ENCODE data around the gene CARHSP1.
"Not testable (repeated sequence)": the region's sequence is repeated elsewhere in the genome, so short reads cannot be mapped to it uniquely, and the experiment has no call there.

Gene CARHSP1

DNA sequence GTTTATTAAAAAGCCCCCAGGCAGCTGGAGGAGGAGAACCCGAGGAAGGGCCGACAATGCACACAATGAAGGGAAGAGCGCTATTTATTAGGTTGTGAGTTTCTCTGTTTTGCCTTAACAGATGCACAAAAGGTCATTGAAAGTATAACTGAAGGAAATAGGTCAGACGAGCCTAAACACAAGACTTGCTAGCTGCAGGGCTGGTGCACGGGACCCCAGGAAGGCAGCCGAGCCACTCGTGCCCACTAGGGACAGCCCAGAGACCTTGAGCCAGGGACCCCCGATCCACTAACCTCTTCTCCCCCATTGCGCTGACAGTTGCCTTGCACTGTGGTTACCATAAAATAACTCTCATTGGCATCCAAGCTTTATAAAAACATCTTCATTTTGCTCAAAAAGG, 24.6 kb upstream of the CARHSP1 start:
- DNase-seq (ENCODE audit: low read depth, low spot score): no peak

DNA sequence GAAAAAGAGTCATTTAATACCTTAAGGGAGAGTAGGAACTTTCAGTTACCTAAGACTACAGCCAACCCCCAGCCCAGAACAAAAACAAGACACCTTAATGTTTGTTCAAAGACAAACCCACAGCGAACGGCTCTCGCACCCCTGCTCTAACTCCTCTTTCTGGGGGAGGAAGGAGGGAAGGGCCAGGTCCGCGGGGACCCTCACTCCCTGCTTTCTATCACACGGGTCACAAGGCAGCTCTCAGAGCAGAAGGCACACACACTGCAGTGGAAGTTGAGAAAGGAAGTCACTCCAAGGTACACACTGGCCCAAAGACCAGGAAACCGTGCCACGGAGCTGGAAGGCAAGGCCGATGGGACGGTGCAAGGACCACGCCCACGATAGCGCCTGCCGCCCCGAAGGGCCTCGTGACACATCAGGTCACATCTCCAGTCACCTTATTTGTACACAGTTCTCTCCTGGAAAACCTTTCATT, 23.3 kb upstream of the CARHSP1 start:
- DNase-seq (ENCODE audit: low read depth, low spot score): no peak

DNA sequence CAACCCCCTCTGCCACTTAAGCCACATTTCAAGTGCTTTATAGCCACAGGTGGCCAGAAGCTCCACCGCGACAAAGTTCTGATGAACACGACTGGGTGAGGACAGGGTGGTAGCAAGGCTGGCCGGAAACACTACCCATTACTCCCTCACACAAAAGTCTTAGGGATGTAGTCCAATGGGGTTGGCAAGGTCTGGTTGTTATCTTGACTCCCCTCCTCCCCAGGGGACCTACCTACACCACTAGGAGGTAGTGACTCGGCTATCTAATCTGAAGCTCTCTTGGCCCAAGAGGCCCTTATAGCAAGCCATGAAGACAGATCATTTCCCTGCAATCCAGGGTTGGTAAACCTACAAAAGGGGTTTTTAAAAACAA, 21.7 kb upstream of the CARHSP1 start:
- DNase-seq (ENCODE audit: low read depth, low spot score): no peak

DNA sequence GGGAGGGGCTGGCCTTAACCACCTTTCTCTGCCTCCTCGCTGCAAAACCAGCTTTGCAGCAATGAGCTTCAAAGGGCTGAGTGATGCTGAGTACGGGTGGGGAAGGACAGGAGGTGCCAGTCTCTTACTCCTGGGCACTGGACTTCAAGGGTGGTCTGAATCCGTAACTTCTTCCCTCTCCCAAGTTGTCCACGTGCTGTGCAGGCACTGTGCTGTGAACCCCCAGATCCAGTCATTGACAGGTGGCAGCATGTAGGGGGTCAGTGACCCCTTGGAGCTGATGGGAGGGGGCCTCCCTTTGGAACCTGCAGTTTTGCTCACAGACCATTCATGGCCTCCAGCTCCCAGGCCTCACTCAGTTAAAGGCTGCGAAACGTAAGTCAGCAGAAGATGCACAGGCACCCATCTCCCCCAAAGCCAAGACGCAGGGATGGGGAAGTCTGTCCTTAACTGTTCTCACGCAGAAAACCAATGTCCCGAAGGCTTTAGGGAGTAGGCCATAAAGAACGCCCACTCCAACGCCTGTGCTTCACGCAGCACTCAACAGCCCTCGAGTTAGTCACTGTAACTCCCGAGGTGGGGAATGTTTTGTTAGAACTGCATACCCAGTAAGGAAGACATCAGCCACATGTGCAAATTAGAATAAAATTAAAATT, 21.2 kb upstream of the CARHSP1 start:
- DNase-seq (ENCODE audit: low read depth, low spot score): no peak

DNA sequence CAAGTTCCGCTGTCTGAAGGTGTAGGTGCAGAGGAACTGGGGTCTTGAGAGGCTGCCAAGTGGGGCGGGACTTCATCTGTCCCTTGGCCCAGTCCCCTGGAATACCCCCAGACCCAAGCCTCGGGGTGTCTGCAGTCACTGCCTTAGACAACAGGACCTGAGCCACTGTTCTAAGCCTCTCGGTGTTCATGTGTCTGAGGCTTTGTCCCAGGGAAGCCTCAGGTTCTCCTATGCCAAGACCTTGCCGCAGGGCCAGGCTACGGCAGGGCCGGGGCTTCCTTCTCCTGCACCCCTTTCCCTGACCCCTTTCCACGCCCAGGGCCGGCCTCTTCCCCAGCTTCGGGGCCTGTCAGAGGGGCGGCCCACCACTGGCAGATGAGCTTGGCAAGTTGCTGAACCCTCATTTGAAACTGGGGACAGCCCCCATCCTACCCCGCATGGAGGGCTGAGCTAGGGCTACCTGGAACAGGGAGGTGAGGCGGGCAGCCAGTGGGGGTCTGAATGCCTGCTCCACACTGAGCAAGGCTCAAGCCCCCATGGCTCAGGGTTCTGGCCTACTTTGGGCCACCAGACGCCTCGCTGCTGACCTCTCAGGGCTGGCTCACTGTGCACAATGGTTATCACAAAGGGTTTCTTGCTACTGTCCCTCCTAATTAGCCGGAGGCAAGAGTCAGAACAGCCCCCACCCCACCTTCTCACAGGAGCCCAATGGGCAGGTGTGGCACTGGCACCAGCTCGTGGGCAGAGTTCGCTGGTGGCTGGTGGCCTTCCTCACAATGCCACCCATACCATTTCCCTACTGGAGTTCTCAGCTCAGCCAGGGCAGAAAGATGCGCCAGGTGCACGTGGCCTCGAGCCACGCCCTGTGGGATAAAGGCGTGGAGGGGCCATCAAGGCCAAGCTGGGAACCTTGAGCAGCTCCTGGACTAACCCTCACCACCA, 20.4 kb upstream of the CARHSP1 start:
- no peak for DNase-seq (ENCODE audit: low read depth, low spot score)

DNA sequence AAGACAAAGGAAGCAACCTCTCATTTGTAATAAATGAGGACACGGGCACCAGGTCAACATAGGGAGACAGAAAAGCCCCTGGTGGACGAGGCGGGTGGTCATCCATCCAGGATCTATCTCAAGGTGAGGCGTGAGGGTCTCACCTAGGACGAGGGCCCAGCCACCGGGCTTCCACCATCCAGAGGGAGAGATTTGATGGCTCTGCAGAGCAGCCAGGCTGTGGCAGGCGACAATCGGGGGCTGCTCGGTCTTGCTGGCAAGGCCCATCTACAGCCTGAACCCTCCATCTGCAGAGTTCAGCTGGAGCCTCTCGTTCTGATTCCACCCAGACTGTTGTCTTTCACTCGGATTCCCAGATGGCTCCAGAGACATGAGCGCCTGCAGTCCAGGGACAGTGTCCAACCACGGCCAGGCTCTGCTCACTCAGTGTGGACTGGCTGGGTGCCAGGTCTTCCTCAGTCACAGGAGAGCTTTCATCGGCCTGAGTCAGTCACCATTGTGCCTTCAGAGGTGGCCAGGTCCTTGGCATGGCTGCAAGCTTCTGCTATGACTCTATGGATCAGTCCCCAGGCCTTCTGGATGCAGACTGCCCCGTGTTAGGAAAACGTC, 19.2 kb upstream of the CARHSP1 start:
- no peak for DNase-seq (ENCODE audit: low read depth, low spot score)

DNA sequence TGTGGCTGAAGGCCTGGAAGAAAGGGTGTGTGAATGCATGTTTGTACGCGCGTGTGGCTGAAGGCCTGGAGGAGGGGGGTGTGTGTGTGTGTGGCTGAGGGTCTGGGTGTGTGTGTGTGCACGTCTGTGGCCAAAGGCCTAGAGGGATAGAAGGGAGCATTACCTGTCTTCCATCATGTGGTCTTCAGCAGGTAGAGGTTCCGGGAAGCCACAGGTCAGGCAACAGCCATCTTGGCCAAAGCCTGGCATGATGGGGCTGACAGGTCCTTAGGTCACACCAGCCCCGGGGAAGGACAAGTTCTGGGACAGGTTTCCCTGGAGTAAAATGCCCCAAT, 18.6 kb upstream of the CARHSP1 start:
- DNase-seq (ENCODE audit: low read depth, low spot score): no peak

DNA sequence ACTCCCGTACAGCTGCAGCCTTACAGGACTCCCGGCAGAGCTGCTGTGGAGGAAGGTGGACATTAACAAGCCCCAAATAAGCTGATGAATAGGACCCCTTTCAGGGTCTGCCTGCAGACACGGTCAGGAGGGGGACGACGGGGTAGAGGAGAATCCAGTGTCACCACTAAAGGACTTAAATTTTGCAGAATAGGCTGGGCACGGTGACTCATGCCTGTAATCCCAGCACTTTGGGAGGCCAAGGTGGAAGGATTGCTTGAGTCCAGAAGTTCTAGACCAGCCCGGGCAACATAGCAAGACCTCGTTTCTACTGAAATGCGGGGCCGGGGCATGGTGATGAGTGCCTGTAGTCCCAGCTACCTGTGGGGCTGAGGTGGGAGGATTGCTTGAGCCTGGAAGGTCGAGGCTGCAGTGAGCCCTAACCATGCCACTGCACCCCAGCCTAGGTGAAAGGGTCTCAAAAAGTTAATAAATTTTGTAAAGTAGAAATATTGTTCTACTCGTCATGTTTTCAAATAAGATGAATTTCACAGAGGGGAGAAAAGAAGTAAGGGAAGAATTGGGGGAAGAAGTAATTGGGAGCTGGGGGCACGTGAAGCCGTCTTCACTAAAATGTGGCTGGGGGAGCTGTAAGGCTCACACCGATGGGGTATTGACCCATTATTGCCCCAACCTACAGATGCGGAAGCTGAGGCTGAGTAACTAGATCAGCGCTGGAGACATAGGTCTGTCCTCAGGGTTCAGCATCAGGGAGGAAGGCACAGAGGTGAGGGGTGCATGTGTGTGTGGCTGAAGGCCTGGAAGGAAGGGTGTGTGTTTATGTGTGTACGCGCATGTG, 18.0 kb upstream of the CARHSP1 start:
- no peak for DNase-seq (ENCODE audit: low read depth, low spot score)

DNA sequence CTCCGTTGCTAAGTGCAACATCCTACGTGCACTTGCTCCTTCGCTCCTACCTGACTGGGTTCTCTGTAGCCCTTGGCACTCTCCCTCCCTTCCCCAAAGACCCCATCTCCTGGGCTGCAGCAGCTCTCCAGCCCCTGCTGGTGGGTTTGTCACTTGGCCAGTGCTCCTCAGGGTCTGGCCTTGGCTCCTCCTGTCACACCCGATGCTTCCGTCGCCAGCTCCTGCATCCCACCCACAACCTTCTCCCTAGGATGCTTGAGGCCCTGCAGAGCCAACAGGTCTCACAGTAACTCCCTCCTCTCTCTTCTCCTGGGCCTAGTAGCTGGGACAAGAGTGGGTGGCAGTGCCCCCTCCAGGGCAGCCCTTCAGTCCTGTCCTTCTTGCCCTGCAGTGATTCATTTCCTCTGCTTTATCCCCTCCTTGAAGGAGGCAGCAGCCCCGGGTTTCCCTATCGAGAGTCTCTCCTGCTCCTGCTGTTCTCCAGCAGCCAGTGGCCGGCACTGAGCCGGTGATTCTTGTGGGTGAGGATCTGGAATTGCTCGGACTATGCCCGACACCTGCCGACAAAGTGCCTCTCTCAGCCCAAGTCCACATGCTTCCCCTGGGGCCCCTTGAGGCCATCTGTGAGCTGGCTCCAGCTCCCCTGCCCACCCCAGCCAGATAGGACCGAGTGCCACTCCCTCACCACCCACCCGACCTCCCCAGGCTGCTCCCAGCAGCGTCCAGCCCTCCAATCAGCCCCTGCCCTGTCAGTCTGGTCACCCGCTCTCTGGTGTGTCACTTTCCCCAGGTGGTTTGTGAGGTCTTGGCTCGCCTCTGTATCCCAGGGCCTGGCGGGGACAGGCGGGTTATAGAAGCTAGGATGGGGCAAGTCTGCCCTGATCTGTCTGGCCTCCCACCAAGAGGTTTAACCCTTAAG, 17.1 kb upstream of the CARHSP1 start:
- DNase-seq (ENCODE audit: low read depth, low spot score): no peak

DNA sequence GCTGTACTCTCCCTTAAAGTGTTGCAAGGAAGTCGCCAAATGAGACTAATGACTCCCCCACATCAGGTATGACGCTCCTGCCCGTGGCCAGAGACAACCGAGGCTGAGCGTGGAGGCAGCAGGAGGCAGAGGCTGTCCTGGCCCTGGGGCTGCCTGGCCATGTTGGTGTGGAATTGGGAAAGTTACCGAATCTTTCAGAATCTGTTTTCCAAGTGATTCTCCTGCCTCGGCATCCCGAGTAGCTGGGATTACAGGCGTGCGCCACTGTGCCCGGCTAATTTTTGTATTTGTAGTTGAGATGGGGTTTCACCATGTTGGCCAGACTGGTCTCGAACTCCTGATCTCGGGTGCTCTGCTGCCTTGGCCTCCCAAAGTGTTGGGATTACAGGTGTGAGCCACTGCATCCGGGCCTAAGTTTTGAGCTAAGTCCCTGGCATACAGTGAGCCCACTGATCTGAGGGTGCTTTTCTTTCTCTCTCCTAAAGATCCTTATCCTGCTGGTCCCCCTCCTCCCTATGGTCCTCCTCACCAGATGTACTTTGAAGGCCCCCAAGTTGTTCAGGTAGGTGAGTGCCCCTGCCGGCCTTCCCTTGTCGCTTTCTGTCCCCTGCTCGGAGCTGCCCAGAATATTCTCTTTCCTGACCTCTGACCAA, 14.0 kb upstream of the CARHSP1 start:
- DNase-seq (ENCODE audit: low read depth, low spot score): no peak

DNA sequence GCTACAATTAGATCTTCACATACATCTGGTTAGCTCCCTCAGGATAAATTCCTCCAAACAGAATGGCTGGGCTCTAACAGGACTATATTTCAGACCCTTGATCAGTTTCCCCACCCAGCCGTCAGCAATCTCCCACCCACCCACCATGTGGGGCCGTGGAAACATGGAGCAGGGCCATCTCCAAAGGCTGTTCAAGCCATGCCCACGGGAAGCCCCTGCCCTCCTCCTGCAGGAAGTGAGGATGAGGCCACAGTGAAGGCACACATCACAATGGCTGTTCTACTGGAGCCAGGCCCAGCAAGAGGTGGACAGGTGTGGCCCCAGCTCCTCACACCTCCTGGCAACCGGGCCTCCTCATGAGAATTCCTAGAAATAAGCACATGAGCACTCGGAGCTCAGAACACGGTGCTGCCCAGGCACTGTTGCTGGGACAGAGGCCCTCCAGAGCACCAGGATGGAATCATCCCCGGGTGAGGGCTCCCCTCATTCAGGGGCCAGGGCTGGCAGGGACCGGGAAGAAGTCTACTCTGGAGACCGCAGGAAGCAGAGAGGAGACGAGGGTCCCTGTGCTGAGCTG, 13.3 kb upstream of the CARHSP1 start, which contains the start of gene LITAFD:
LITAFD (plus strand) TSS at position 311 of the 577 bp plus-strand sequence. CDS start 2,005 bp downstream, outside the sequence.
- no peak for DNase-seq (ENCODE audit: low read depth, low spot score)

DNA sequence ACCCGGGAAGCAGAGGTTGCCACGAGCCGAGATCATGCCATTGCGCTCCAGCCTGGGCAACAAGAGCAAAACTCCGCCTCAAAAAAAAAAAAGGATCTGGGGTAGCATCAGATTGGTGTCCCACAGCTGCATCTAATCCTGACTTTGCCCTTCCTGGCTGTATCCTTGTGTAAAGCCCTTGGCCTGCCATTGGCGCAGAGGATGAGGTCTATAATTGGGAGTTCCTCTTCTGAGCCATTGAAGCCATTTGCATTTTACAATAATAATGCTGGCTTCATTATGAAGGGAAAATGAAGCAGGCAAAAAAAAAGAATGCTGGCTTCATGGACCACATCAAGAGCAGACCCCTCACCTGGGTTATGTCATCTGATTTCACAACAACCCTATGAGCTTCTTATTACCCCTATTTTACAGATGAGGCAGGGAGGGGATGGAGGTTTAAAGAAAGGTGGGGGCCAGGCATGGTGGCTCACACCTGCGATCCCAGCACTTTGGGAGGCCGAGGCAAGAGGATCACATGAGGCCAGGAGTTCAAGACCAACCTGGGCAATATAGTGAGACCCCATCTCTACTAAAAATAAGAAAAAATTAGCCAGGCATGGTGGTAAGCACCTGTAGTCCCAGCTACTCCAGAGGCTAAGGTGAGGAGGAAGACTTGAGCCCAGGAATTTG, 12.2 kb upstream of the CARHSP1 start:
- DNase-seq (ENCODE audit: low read depth, low spot score): no peak

DNA sequence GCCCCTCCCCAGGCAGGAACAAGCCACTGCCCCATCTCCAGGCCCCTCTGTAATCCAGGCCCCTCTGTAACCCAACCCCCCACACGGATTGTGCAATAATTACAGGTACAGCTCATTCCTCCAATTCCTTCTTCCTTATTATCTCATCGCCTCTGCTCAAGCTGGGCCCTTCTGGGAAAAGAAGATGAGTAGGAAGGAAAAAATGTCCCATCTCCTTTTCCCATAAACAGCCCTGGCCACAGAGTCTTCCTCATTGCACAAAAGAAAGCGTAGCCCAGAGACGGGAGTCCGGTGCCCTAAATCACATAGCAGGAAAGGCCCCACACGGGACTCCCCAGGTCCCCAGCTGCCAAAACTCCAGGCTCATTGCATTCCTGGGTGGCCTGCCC, 9.7 kb upstream of the CARHSP1 start:
- peak; percentile 69 for DNase-seq (ENCODE audit: low read depth, low spot score)

DNA sequence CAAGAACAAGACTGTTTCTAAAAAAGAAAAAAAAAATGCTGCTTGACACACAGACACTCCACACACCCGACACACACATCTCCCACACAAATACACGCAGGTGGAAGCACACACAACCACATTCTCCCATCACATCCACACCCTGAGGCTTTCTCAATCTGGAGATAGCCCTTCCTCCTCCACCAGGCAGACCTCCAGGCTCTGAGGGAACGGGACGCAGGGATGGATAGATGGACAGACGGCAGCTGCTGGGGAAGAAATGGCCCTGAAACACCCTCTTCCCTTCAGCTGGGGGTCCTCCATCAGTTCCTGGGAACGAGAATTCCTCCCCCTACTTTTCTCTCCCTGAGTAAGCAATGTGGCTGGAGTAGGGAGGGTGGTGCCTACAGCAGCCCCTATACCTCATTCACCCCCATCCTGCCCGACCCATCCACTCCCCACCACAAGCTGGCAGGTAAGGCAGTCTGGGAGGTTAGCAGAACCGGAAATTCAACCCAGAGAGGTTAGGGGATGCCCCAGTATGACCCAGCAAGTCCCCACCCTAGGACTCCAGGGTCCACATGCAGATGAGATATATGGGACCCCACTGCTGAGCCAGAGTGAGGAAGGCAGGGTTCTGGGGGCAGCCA, 9.2 kb upstream of the CARHSP1 start:
- no peak for DNase-seq (ENCODE audit: low read depth, low spot score)

DNA sequence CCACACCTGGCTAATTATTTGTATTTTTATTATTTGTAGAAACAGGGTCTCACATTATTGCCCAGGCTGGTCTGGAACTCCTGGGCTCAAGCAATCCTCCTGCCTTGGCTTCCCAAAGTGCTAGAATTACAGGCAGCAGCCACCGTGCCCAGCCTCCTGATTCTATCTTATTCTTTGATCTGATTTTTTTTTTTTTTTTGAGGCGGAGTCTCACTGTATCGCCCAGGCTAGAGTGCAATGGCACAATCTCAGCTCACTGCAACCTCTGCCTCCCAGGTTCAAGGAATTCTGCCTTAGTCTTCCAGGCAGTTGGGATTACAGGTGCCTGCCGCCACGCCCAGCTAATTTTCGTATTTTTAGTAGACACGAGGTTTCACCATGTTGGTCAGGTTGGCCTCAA, 6.5 kb upstream of the CARHSP1 start:
- DNase-seq (ENCODE audit: low read depth, low spot score): not testable (repeated sequence)

DNA sequence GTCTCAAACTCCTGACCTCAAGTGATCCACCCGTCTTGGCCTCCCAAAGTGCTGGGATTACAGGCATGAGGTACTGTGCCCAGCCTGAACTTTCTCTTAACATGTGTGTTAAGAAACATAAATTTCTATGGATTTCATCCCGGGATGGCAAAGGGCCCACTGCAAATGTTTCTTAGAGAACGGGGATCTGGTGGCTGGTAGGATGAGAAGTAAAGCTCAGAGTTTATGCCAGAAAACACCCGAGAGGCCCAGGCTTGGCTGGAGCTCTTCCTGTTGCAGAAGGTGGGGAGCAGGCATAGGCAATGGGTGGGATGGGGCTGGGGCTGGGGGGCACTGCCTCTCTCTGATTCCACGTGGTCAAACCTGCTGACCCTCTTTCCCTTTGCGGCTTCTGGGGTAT, 5.6 kb upstream of the CARHSP1 start:
- DNase-seq (ENCODE audit: low read depth, low spot score): no peak

DNA sequence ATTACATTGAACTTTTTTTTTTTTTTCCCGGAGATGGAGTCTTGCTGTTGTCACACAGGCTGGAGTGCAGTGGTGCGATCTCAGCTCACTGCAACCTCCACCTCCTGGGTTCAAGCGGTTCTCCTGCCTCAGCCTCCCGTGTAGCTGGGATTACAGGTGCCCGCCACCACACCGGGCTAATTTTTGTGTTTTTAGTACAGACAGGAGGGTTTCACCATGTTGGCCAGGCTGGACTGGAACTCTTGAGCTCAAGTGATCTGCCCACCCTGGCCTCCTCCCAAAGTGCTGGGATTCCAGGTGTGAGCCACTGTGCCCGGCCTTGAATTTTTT, 5.0 kb upstream of the CARHSP1 start:
- not testable (repeated sequence) for DNase-seq (ENCODE audit: low read depth, low spot score)

DNA sequence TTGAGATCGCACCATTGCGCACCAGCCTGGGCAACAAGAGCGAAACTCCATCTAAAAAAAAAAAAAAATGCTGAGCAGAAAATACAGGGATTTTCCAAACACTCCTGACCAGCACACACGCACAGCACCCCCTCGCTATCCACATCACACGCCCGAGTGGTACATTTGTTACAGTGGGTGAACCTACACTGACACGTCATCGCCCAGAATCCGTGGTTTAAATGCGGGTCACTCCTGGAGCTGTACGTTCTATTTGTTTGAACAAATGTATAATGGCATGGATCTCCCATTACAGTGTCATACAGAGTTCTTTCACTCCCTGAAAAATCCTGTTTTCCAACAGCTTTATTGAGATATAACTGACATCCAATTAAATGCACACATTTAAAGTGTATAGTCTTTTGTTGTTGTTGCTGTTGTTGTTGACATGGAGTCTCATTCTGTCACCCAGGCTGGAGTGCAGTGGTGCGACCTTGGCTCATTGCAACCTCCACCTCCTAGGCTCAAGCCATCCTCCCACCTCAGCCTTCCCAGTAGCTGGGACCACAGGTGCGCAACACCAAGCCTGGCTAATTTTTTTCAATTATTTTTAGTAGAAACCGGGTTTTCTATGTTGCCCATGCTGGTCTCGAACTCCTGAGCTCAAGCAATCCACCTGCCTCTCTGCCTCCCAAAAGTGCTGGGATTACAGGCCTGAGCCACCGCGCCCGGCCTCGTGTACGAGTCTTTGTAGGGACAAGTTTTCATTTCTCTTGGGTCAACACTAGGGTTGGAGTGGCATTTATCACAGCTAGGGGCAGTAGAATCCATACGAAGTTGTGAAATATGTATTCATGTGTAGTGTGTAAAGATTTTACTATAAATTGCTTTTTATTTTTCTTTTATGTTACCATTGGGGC, 4.4 kb upstream of the CARHSP1 start:
- DNase-seq (ENCODE audit: low read depth, low spot score): no peak
